ENCODE measurements around the gene ARHGEF16. TPM values are rescaled to one million over a fixed set of nuclear protein-coding genes. Genes with fewer than 3 reads are reported as not detected.

Gene ARHGEF16
- total RNA-seq: 21.0 and 34.1 TPM in 2 replicates

DNA sequence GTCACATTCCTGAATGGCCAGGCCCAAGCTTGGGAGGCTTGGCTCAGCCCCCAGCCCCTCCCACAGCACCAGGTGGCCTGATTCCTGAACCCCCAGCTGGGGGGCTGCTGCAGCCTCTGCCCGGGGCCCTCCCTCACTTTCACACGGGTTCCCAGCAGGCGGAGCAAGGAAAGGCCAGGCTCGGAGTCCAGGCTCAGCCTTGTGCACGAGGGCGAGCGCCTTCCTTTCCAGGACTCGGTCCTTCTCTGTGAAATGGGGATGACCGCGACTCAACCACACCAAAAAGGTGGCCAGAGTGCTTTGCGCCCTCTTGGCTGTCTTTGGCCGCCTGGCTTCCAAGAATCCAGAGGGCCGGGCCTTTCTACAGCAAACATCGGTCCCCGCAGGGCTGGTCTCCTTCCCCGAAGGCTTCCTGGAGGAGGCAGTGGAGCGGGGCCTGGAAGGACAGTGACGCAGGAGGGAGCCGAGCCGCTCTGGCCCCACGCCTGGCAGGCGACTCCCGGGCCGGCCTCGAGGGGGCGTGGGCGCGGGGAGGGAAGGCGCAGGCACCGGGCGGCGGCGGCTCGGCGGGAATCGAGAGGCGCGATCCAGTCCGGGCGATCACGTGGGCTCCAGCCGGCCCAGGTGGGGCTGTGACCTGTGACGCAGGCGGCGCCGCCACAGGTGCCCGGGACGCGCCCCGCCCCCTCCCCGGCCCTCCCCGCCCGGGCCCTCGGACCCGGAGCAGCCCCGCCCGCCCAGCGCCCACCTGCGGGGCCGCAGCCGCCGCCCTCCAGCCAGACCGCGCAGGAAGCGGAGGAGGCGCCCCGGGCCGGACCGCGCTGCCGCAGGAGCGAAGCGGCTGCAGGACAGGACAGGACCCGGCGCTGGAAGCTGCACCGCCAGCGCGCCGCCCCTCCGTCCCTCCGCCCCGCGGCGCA is at the start of gene ARHGEF16:
Gene ARHGEF16, plus strand, starts transcription at position 775 of the 920 bp plus-strand sequence. CDS start 8,420 bp downstream, outside the sequence.

Other genes starting within 250 kb of the ARHGEF16 start
- 5.8 and 6.5 TPM in 2 replicates for gene MEGF6, start 156.8 kb downstream of the ARHGEF16 start, total RNA-seq
- 17.6 and 18.1 TPM in 2 replicates for gene TPRG1L, start 170.3 kb downstream of the ARHGEF16 start, total RNA-seq
- 13.7 and 23.7 TPM in 2 replicates for gene WRAP73, start 195.4 kb downstream of the ARHGEF16 start, total RNA-seq
- gene TP73, start 197.9 kb downstream of the ARHGEF16 start, total RNA-seq: 0.24 and 0.43 TPM in 2 replicates